Neural crest cell (in vitro differentiated cells): ENCODE data around the gene VCAN. TPM values are rescaled to one million over a fixed set of nuclear protein-coding genes. Genes with fewer than 3 reads are reported as not detected.
A peak's percentile ranks its signal among the peaks of the same experiment; 100 is the strongest.

ENCODE experiments used
- DNase-seq: peaks from one replicate; pipeline ENCODE4 v3.0.0; 2021; ENCODE audit warnings: low read depth, mixed read lengths, low spot score
- H3K27ac Mint-ChIP-seq: one replicate; pipeline ENCODE4 v1.8.0; 2021; ENCODE audit warnings: mild to moderate bottlenecking, mixed read lengths; ENCODE audit not compliant: unreplicated experiment
- H3K27me3 Mint-ChIP-seq: 2 replicates; pipeline ENCODE4 v1.8.0; 2021; ENCODE audit warnings: low read depth, mild to moderate bottlenecking, mixed read lengths
- H3K36me3 Mint-ChIP-seq: 2 replicates; pipeline ENCODE4 v1.8.0; 2021; ENCODE audit warnings: low read depth, mild to moderate bottlenecking, mixed read lengths
- H3K4me1 Mint-ChIP-seq: 2 replicates; pipeline ENCODE4 v1.8.0; 2021; ENCODE audit warnings: mixed read lengths
- H3K4me3 Mint-ChIP-seq: one replicate; pipeline ENCODE4 v1.8.0; 2021; ENCODE audit warnings: mild to moderate bottlenecking, mixed read lengths
- H3K9me3 Mint-ChIP-seq: 2 replicates; pipeline ENCODE4 v1.8.0; 2021; ENCODE audit warnings: mixed read lengths
- total RNA-seq: library from RNA; stranded (reverse); gene quantifications from 2 replicates; pipeline ENCODE4 v1.2.1, GENCODE V29; 2021
- TF ChIP-seq, protein P1 (sequence below): fragments of 200-600 bp; sonication (generic); conservative IDR thresholded peaks from 2 replicates; pipeline ENCODE4 v1.5.0; 2021; ENCODE audit warnings: antibody characterized with exemption, mild to moderate bottlenecking

Gene VCAN
- total RNA-seq, 1 donor from 2014 or later = 236 TPM

DNA sequence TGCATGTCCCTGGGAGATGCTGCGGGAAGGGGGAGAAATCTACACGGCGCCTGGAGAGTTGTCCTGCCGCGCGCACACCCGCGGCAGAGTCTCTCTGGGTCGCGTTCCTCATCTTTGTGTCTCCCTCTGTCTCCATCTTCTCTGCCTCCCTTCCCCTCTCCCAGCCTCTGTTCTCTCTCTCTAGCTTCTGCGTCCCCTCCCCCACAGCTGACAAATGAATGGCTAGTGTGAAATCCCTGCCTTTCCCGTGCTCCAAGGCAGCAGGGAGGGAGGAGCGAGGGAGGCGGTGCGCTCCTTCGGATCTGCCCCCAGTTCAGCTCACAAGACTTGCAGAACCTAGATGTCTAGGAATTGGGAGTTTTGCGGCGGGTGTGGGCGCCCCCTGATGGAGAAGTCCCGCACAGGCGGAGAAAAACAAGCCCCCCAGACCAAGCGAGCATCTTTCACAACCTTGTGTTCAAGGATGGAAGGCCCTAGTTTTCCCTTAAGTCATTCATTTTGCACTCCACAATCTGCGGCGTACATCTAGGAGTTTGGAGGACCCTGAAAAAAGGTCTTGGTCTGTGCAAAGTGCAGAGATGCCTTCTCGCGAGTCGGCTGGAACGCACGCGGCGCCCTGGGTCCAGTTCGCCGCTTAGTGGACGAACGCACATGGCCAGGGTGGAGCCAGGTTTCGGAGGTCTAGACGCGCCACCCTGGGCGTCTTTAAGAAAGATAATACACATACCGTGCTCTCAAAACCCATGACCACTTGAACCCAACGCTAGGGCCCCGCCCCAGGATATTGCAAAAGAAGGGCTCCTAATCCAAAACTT lies 2.0 kb downstream of the VCAN start:
- Mint-ChIP-seq H3K27ac (peak overlapping the region; percentile 96), H3K4me1 (peaks cover 52% of the 10 kb centered on the region), H3K36me3 (peaks cover 3% of the 10 kb centered on the region), H3K27me3 (peaks cover 6% of the 10 kb centered on the region), H3K9me3 (no peaks in the 10 kb centered on the region), H3K4me3 (peak overlapping the region; percentile 95)
- DNase-seq = peak; percentile 95
- TF ChIP-seq, protein P1, sequence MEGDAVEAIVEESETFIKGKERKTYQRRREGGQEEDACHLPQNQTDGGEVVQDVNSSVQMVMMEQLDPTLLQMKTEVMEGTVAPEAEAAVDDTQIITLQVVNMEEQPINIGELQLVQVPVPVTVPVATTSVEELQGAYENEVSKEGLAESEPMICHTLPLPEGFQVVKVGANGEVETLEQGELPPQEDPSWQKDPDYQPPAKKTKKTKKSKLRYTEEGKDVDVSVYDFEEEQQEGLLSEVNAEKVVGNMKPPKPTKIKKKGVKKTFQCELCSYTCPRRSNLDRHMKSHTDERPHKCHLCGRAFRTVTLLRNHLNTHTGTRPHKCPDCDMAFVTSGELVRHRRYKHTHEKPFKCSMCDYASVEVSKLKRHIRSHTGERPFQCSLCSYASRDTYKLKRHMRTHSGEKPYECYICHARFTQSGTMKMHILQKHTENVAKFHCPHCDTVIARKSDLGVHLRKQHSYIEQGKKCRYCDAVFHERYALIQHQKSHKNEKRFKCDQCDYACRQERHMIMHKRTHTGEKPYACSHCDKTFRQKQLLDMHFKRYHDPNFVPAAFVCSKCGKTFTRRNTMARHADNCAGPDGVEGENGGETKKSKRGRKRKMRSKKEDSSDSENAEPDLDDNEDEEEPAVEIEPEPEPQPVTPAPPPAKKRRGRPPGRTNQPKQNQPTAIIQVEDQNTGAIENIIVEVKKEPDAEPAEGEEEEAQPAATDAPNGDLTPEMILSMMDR = peak; percentile 94

DNA sequence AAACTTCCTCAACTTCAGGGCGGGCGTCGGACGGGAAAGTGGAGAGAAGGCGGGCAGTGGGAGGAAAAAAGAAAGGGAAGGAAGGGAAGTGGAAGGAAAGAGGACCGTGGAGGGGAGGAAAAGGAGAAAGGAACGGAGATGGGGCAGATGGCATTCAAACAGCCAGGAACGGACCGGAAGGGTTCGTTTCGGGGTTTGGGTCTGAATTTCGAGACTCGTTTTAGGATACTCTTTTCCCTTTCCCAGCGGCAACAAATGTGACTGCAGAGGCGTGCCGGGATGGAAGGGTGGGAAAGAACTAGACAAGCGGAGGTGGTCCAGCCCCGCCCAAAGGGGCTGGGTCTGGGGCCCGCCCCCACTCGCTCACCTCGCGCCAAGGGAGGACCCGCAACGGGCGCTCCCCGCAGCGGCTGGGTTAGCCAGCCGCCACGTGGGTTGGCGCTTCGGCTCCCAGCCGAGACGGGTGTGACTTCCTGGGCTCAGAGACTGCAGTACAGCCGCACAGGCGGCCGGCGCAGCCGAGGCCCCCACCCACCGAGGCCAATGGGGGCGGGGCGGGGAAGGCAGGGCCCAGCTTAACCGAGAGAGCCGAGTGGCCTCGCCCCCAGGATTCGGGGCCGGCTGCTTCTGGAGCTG lies 2.7 kb downstream of the VCAN start:
- H3K4me1 Mint-ChIP-seq = peaks cover 46% of the 10 kb centered on the region
- TF ChIP-seq, protein P1 = no peak
- peak overlapping the region; percentile 95 for H3K4me3 Mint-ChIP-seq
- peak overlapping the region; percentile 16 for H3K27ac Mint-ChIP-seq
- H3K9me3 Mint-ChIP-seq = peaks cover 2% of the 10 kb centered on the region
- peaks cover 6% of the 10 kb centered on the region for H3K36me3 Mint-ChIP-seq
- DNase-seq = peak; percentile 70
- peaks cover 6% of the 10 kb centered on the region for H3K27me3 Mint-ChIP-seq

DNA sequence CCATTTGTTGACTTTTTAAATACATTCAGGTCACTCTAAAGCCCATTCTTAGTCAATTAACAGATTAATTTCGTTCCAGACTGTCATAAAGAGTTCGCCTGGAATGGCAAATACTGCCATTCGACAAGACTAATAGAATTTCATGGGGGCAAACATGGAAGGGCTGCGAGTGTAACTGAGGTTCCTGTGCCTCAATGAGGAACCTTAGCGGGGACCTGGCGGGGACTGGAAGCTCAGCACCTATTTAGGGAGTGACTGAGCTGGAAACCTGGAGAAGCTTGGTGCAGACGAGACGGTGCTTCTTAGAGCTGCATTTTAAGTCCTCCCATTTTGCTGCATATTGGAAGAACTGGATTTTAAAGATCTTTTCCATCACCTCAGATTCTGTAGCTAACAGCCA lies 3.4 kb downstream of the VCAN start:
- Mint-ChIP-seq H3K27ac (no peak overlapping the region), H3K4me3 (peak overlapping the region; percentile 95), H3K27me3 (peaks cover 6% of the 10 kb centered on the region), H3K9me3 (peaks cover 2% of the 10 kb centered on the region), H3K36me3 (peaks cover 6% of the 10 kb centered on the region), H3K4me1 (peaks cover 39% of the 10 kb centered on the region)
- TF ChIP-seq, protein P1 = no peak
- no peak for DNase-seq

DNA sequence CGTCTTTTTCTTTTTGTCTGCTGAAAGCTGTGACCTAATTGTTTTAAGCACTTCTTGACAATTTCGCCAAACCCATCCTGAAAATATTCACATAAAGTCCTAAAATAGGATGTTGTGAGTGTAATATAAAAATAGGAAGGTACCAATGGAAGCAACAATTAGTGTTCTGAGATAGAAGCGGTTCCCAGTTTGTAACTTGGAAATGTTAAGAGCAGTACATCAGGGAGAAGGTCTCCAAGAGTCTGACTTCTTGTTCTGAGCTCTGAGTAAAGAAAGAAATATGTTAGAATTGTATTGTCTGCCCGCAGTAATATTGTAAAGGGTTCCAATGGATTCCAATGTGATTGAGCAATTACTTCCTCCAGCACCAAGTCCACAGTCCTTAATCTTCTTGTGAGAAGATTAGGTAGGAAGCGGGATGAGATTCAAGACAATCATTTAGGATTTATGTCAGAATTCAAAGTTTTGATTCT lies 3.9 kb downstream of the VCAN start:
- TF ChIP-seq, protein P1 = no peak

DNA sequence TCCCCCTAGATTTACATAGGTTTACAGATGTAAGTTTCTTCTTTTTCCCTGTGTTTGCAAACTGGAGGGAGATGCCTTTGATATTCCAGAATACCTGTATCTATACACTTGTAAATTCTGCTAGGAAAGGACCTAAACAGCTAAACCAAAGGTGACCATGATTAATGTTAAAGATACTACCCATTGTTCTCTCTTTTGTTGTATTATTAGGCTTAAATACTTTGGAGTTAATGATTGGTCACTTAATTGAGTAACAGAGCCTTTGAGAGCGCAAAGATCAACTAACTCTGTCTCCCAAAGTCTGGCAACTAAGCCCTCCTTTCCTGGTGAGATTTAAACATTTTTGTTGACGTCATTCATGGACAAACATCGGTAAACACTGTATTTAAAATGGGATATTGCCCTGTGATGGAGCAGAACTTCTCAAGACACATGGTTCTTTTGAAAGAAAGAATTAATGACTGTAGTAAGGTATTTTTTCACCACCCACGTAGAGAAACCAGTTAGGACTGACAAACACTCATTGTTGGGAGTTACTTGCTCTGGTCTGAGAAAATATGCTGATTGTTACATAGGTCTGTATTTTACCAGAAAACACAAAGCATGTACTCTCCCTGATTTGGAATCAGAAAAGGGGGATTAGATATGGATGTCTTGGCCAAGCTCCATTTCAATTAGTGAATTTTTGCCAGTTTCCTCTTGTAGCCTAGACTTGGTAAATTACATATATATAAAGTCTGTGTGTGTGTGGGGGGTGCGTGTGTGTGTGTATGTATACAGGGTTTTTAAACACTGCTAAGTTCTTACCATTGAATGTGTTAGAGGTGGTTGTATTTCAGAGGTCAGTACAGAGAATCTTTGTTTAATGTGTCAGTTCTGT lies 4.6 kb downstream of the VCAN start:
- H3K4me1 Mint-ChIP-seq = peaks cover 30% of the 10 kb centered on the region
- peaks cover 12% of the 10 kb centered on the region for H3K36me3 Mint-ChIP-seq
- DNase-seq = no peak
- H3K27ac Mint-ChIP-seq = peak overlapping the region; percentile 1
- H3K9me3 Mint-ChIP-seq = peaks cover 2% of the 10 kb centered on the region
- TF ChIP-seq, protein P1 = no peak
- peaks cover 6% of the 10 kb centered on the region for H3K27me3 Mint-ChIP-seq
- H3K4me3 Mint-ChIP-seq = peak overlapping the region; percentile 95

More for the DNA sequence above, 3.9 kb downstream of the VCAN start:
- Mint-ChIP-seq H3K27me3 (peaks cover 6% of the 10 kb centered on the region), H3K36me3 (peaks cover 10% of the 10 kb centered on the region), H3K4me3 (peak overlapping the region; percentile 95), H3K9me3 (peaks cover 2% of the 10 kb centered on the region), H3K4me1 (peaks cover 34% of the 10 kb centered on the region), H3K27ac (no peak overlapping the region)
- DNase-seq = no peak
